ENCODE data around the gene KRT75.

KRT75 gene

DNA sequence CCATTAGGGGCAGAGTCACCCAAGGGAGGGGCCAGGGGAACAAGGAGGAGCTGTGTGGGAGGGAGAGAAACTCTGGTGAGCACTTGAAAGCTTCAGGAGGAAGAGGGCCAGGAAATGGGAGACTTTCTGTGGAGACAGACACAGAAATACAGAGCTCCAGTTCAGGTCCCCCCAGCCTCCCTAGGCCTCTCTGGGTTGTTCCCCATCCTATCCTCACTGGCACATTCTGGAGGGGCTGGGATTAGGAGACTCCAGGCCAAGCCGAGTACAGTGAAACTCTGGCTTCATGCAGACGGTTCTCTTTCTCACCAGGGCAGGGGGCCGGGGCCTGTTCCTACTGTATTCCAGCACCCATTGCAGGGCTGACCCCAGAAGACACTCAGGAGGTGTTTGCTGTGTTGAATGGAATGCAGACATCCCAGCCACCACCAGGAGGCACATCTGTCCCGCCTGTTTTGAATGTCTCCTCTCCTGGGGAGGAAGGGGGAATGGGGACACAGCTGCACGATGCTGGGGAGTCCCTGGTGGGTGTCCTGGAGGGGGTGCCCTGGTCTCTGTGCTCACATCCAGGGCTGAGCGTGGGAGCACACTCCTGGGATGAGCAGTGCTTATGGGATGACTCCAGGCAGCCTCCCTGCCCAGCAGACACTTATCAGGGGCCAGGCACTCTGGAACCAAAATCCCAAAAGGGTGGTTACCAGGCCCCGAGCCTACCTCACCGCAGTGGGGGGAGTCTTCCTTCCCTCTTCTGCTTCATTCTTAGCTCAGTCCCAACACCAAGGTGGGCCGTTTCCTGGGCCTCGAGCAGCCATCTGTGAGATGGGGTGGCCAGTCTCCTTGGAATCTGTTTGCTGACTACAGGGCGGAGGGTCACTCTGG, 43.2 kb downstream of the KRT75 start:
- DNase-seq, result no peak

GRCh38 chr12:52389313-52390207, 44.6 kb downstream of the KRT75 start:
- DNase-seq, result no peak

- no peak for DNase-seq
Observed at GRCh38 chr12:52387859-52388258, 46.3 kb downstream of the KRT75 start.

DNA sequence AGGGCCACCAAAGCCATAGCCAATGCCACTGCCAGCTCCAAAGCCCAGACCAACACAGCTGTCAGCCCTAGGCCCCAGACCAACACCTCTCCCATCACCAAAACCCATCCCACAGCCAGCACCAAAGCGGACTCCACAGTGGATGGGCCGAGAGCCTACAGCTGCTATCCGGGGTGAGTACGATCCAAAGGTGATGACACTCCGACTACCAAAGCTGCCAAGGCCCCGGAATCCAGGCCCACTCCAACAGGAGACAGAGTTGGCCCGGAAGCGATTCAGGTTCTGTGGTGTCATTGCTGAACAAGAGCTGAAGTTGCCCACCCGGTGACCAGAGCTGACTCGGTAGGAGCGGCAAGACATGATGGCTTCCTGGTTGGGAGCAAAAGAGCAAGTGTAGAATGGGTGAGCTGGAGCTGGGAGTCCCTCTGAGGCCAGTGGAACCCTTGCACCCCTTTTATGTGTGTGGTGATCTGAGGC, 48.9 kb downstream of the KRT75 start, which contains the start of gene KRT84:
TSS of gene KRT84 (minus strand) at position 427 of the 477 bp plus-strand sequence. CDS start at position 360, 67 bp downstream.
- no peak for DNase-seq

GRCh38 chr12:52383331-52383730, 50.8 kb downstream of the KRT75 start:
- DNase-seq, result no peak

DNA sequence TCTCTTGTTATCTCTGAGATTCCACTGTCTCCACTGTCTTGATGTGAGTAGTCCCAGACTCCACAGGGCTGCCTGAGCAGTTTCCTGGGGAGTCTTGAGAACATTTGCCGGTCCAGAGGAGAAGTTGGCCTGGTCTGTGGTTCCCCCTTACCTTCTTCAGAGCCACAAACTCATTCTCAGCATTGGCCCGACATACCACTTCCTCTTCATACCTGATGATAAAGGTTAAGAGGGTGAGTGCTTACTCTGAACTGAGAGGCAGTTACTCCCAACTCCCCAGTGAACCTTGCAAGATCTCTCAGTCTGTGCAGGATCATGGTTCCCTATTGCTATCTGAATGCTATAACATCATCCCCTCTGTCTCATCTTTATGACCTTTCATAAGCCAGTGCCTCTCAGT, 51.3 kb downstream of the KRT75 start:
- no peak for DNase-seq

DNA sequence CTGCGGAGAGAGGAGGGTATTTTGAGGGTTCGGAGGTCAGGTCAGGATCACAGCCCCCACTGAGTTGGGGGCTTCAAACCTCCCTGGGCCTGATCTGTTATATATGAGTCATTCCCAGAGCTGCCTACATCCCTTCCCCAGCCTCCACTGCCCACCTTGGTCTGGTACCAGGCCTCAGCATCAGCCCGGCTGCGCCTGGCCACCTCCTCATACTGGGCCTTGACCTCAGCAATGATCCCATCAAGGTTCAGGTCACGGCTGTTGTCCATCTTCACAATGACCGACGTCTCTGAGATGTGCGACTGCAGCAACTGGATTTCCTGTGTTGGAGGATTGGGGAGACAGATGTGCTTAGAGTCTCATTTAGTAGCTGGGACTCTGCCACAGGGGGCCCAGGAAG, 53.0 kb downstream of the KRT75 start:
- DNase-seq, result no peak

- peak; percentile 10 for DNase-seq
Observed at GRCh38 chr12:52380271-52380694, 53.9 kb downstream of the KRT75 start.

GRCh38 chr12:52379536-52379935, 54.6 kb downstream of the KRT75 start:
- DNase-seq, result no peak

DNA sequence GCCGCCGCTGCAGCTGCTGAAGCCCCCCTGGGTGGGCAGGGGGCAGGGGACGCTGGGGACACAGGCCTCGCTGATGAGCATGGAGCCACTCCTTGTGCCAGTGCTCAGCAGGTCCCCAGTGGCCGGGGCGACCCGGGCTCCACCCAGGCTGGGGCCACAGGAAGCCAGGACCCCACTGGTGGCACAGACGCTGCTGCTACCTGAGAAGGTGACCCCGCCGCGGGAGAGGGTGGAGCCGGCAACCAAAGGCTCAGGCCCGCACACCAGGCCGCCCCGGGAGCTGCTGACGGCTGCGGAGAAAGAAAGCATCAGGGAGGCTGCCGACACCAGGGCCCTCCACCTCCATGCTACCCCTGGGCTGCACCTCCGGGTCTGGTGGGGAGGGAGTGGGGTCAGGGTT, 56.1 kb downstream of the KRT75 start:
- DNase-seq, result no peak

- DNase-seq, result no peak
Observed at GRCh38 chr12:52377266-52377665, 56.9 kb downstream of the KRT75 start.

Data from MV-4-11 (cell line).